Liver (tissue), 3 donors: ENCODE results near the gene CCNI2.

Source experiments
- RAD21 ChIP-seq, 2 donors: IDR thresholded peaks; 2 replicates each; pipeline ENCODE4 v1.6.1; 2016; ENCODE audit warnings: antibody characterized with exemption in 2 of 2, mild to moderate bottlenecking in 2 of 2
- TF ChIP-seq, protein P1 (sequence below): fragments of 150-350 bp; IDR thresholded peaks from 2 replicates; pipeline ENCODE4 v1.5.1; 2017; ENCODE audit warnings: improper control_type of control experiment, low read depth, low read length; ENCODE audit not compliant: missing input control
- donor health status: healthy.
- donor health status: healthy.

DNA sequence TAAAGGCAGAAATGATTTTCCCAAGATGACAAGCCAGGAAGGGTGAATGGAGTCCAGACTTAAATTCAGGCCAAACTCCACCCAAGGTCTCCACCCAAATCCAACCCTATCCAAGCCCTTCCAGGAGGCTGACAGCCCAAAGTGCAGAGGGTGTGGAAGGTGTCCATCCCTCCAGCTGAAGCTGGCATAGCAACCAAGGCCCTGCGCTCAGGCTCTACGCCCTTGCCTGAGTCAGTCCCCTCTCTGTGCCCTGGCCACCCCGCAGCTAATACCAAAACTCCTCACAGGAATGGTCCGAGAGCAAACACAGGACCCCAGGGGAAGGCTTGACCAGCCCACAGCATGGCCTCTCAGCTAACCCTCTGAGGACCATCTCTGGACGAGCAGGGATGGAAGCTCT is 27.7 kb downstream of the CCNI2 start:
- TF ChIP-seq RAD21 (IDR thresholded peaks at IDR 0.05), result no peak
- TF ChIP-seq, protein P1, sequence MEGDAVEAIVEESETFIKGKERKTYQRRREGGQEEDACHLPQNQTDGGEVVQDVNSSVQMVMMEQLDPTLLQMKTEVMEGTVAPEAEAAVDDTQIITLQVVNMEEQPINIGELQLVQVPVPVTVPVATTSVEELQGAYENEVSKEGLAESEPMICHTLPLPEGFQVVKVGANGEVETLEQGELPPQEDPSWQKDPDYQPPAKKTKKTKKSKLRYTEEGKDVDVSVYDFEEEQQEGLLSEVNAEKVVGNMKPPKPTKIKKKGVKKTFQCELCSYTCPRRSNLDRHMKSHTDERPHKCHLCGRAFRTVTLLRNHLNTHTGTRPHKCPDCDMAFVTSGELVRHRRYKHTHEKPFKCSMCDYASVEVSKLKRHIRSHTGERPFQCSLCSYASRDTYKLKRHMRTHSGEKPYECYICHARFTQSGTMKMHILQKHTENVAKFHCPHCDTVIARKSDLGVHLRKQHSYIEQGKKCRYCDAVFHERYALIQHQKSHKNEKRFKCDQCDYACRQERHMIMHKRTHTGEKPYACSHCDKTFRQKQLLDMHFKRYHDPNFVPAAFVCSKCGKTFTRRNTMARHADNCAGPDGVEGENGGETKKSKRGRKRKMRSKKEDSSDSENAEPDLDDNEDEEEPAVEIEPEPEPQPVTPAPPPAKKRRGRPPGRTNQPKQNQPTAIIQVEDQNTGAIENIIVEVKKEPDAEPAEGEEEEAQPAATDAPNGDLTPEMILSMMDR, result no peak
